NCI-H2227 treated with DMSO at 0.1 percent for 48 hours (cell line): ENCODE results near the gene BICDL1.
"Not testable (repeated sequence)": the region's sequence is repeated elsewhere in the genome, so short reads cannot be mapped to it uniquely, and the experiment has no call there.

ENCODE experiments used
- DNase-seq: peaks from one replicate; lab custom pipeline; 2025; lab: John Stamatoyannopoulos, UW

The BICDL1 gene

GRCh38 chr12:120006258-120006975 lies 17.4 kb downstream of the BICDL1 start:
- DNase-seq: no peak

- DNase-seq: no peak
Measured at GRCh38 chr12:120007272-120007671, 18.2 kb downstream of the BICDL1 start.

- no peak for DNase-seq
Measured at GRCh38 chr12:120010661-120011230, 21.7 kb downstream of the BICDL1 start.

GRCh38 chr12:120012067-120012621 lies 23.1 kb downstream of the BICDL1 start:
- peak; percentile 29 for DNase-seq

- DNase-seq: peak; percentile 19
Measured at GRCh38 chr12:120013659-120014380, 24.8 kb downstream of the BICDL1 start.

GRCh38 chr12:120014381-120014735 lies 25.3 kb downstream of the BICDL1 start:
- not testable (repeated sequence) for DNase-seq

GRCh38 chr12:120015313-120015712 lies 26.3 kb downstream of the BICDL1 start:
- no peak for DNase-seq

- not testable (repeated sequence) for DNase-seq
Measured at GRCh38 chr12:120016199-120016598, 27.2 kb downstream of the BICDL1 start.

GRCh38 chr12:120019197-120019596 lies 30.2 kb downstream of the BICDL1 start:
- no peak for DNase-seq

- DNase-seq: no peak
Measured at GRCh38 chr12:120019938-120020337, 30.9 kb downstream of the BICDL1 start.

- DNase-seq: no peak
Measured at GRCh38 chr12:120024193-120024592, 35.2 kb downstream of the BICDL1 start.

GRCh38 chr12:120025640-120026039 lies 36.6 kb downstream of the BICDL1 start:
- DNase-seq: no peak

GRCh38 chr12:120032242-120032641 lies 43.2 kb downstream of the BICDL1 start:
- DNase-seq: no peak

- no peak for DNase-seq
Measured at GRCh38 chr12:120037851-120038250, 48.8 kb downstream of the BICDL1 start.

- no peak for DNase-seq
Measured at GRCh38 chr12:120039711-120040110, 50.7 kb downstream of the BICDL1 start.

GRCh38 chr12:120041386-120042231 lies 52.6 kb downstream of the BICDL1 start:
- DNase-seq: no peak

- not testable (repeated sequence) for DNase-seq
Measured at GRCh38 chr12:120045367-120045766, 56.3 kb downstream of the BICDL1 start.

GRCh38 chr12:120047072-120047471 lies 58.0 kb downstream of the BICDL1 start:
- DNase-seq: no peak

- no peak for DNase-seq
Measured at GRCh38 chr12:120048263-120048662, 59.2 kb downstream of the BICDL1 start.

- no peak for DNase-seq
Measured at GRCh38 chr12:120049426-120049825, 60.4 kb downstream of the BICDL1 start.

- no peak for DNase-seq
Measured at GRCh38 chr12:120051535-120051934, 62.5 kb downstream of the BICDL1 start.

- DNase-seq: no peak
Measured at GRCh38 chr12:120054293-120054692, 65.3 kb downstream of the BICDL1 start.
